Loucy (cell line): ENCODE data around the gene GALNT11.

Experiments
- H2AFZ ChIP-seq: fragments of 200-600 bp; sonication (generic); 2 replicates; pipeline ENCODE4 v1.6.0; 2016; ENCODE audit warnings: antibody characterized with exemption, mild to moderate bottlenecking, low read length, moderate library complexity
- H3F3A ChIP-seq: fragments of 200-600 bp; 2 replicates; pipeline ENCODE4 v1.6.0; 2016; ENCODE audit warnings: antibody characterized with exemption, low read depth, mild to moderate bottlenecking
- H3K27me3 ChIP-seq: fragments of 200-600 bp; sonication (generic); 2 replicates; pipeline ENCODE4 v1.6.1; 2014; ENCODE audit warnings: low read length, mild to moderate bottlenecking; ENCODE audit not compliant: insufficient read depth, poor library complexity, severe bottlenecking
- H3K36me3 ChIP-seq: fragments of 200-600 bp; sonication (generic); 2 replicates; pipeline ENCODE4 v1.6.1; 2016; ENCODE audit warnings: low read length; ENCODE audit not compliant: insufficient read depth
- H3K4me1 ChIP-seq: fragments of 200-600 bp; sonication (generic); 2 replicates; pipeline ENCODE4 v1.5.1; 2014; ENCODE audit warnings: low read length, mild to moderate bottlenecking; ENCODE audit not compliant: insufficient read depth, poor library complexity, severe bottlenecking
- H3K4me2 ChIP-seq: fragments of 200-600 bp; sonication (generic); 2 replicates; pipeline ENCODE4 v1.6.0; 2014; ENCODE audit warnings: antibody characterized with exemption, low read length, low read depth, mild to moderate bottlenecking; ENCODE audit not compliant: poor library complexity, severe bottlenecking
- H3K4me3 ChIP-seq: fragments of 200-600 bp; sonication (generic); 2 replicates; pipeline ENCODE4 v1.5.1; 2014; ENCODE audit warnings: low read length, mild to moderate bottlenecking, mixed read lengths; ENCODE audit not compliant: poor library complexity, severe bottlenecking
- H3K79me2 ChIP-seq: fragments of 200-600 bp; sonication (generic); 2 replicates; pipeline ENCODE4 v1.6.1; 2014; ENCODE audit warnings: low read length; ENCODE audit not compliant: insufficient read depth
- H3K9ac ChIP-seq: fragments of 200-600 bp; sonication (generic); 2 replicates; pipeline ENCODE4 v1.6.0; 2014; ENCODE audit warnings: mild to moderate bottlenecking, low read depth, low read length, moderate library complexity; ENCODE audit not compliant: poor library complexity, severe bottlenecking
- H3K9me2 ChIP-seq: fragments of 200-600 bp; sonication (generic); replicated peaks from 2 replicates; pipeline ENCODE4 v1.6.1; 2016; ENCODE audit warnings: low read depth, low read length, mixed read lengths
- H3K9me3 ChIP-seq: fragments of 200-600 bp; sonication (generic); 2 replicates; pipeline ENCODE4 v1.6.1; 2014; ENCODE audit warnings: mild to moderate bottlenecking, antibody characterized with exemption, low read length, low read depth; ENCODE audit not compliant: insufficient read depth
- H4K20me1 ChIP-seq: fragments of 200-600 bp; sonication (generic); 2 replicates; pipeline ENCODE4 v1.6.0; 2014; ENCODE audit warnings: antibody characterized with exemption, low read length, mild to moderate bottlenecking; ENCODE audit not compliant: insufficient read depth, poor library complexity, severe bottlenecking
- EZH2phosphoT487 ChIP-seq: fragments of 200-600 bp; IDR thresholded peaks from 2 replicates; pipeline ENCODE4 v1.6.1; 2018; ENCODE audit warnings: antibody characterized with exemption, mild to moderate bottlenecking, moderate library complexity, borderline replicate concordance
- TF ChIP-seq, protein P1 (sequence below): fragments of 200-600 bp; sonication (generic); conservative IDR thresholded peaks from 2 replicates; pipeline ENCODE4 v1.5.1; 2014; ENCODE audit warnings: mild to moderate bottlenecking, antibody characterized with exemption, low read length

The GALNT11 gene

GRCh38 chr7:152144557-152145245, 119.2 kb downstream of the GALNT11 start:
- H3K27me3 ChIP-seq: no peaks in the 10 kb centered on the region
- TF ChIP-seq EZH2phosphoT487: no peak
- TF ChIP-seq, protein P1, sequence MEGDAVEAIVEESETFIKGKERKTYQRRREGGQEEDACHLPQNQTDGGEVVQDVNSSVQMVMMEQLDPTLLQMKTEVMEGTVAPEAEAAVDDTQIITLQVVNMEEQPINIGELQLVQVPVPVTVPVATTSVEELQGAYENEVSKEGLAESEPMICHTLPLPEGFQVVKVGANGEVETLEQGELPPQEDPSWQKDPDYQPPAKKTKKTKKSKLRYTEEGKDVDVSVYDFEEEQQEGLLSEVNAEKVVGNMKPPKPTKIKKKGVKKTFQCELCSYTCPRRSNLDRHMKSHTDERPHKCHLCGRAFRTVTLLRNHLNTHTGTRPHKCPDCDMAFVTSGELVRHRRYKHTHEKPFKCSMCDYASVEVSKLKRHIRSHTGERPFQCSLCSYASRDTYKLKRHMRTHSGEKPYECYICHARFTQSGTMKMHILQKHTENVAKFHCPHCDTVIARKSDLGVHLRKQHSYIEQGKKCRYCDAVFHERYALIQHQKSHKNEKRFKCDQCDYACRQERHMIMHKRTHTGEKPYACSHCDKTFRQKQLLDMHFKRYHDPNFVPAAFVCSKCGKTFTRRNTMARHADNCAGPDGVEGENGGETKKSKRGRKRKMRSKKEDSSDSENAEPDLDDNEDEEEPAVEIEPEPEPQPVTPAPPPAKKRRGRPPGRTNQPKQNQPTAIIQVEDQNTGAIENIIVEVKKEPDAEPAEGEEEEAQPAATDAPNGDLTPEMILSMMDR: no peak
- peaks cover 6% of the 10 kb centered on the region for H3K4me1 ChIP-seq
- H3K4me3 ChIP-seq: no peak overlapping the region
- H3K9ac ChIP-seq: no peak overlapping the region
- H4K20me1 ChIP-seq: no peaks in the 10 kb centered on the region
- peaks cover 86% of the 10 kb centered on the region for H3K36me3 ChIP-seq
- no peaks in the 10 kb centered on the region for H3K9me3 ChIP-seq
- H3K4me2 ChIP-seq: no peak overlapping the region
- no peaks in the 10 kb centered on the region for H3K9me2 ChIP-seq
- H3K79me2 ChIP-seq: no peaks in the 10 kb centered on the region
- no peaks in the 10 kb centered on the region for H3F3A ChIP-seq
- no peak overlapping the region for H2AFZ ChIP-seq

DNA sequence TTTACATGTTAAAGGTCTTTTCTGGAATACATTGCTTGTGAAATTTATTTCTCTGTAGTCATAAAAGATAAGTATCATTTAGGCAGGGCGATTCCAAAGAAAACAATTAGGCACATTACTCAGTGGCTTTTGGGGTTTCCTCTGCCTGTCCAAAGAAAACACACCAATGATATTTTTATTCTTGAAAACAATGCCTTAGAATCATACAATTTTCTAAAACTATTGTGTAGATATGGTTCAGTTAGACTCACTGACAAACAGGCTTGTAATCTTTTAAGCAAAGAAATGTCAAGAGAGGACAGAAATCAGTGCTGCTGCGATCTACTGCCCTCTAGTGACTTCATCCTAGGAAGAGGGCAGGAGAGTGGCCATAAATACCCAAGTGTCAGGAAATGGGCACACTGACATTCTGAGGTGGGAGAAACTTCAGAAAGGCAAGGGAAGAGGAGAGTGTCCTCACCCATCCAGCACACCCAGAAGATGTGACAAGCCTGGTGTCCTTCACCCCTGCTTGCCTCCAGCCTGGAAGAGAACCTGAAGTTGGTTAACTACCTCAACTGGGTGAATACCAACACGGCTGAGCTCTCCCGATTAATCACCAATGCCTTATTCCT, 120.5 kb downstream of the GALNT11 start:
- Histone ChIP-seq H3K4me2 (no peak overlapping the region), H3K27me3 (no peaks in the 10 kb centered on the region), H4K20me1 (no peaks in the 10 kb centered on the region), H3K9me3 (no peaks in the 10 kb centered on the region), H3K4me1 (peaks cover 6% of the 10 kb centered on the region), H3K4me3 (no peak overlapping the region), H3K79me2 (no peaks in the 10 kb centered on the region), H3K9me2 (no peaks in the 10 kb centered on the region), H3K36me3 (peaks cover 80% of the 10 kb centered on the region), H2AFZ (no peak overlapping the region), H3K9ac (no peak overlapping the region), H3F3A (no peaks in the 10 kb centered on the region)
- TF ChIP-seq, protein P1: peak; percentile 70
- no peak for TF ChIP-seq EZH2phosphoT487

- H4K20me1 ChIP-seq: no peaks in the 10 kb centered on the region
- no peaks in the 10 kb centered on the region for H3K4me1 ChIP-seq
- no peak overlapping the region for H3K9ac ChIP-seq
- H3K9me3 ChIP-seq: no peaks in the 10 kb centered on the region
- H3K36me3 ChIP-seq: peaks cover 91% of the 10 kb centered on the region
- no peaks in the 10 kb centered on the region for H3K79me2 ChIP-seq
- no peak overlapping the region for H3K4me3 ChIP-seq
- no peak overlapping the region for H3K4me2 ChIP-seq
- H3K9me2 ChIP-seq: no peaks in the 10 kb centered on the region
- no peak overlapping the region for H2AFZ ChIP-seq
- H3F3A ChIP-seq: no peaks in the 10 kb centered on the region
- TF ChIP-seq, protein P1: no peak
- TF ChIP-seq EZH2phosphoT487: no peak
- H3K27me3 ChIP-seq: no peaks in the 10 kb centered on the region
Measured at GRCh38 chr7:152148706-152149105, 123.2 kb downstream of the GALNT11 start.
